CD4-positive, alpha-beta memory T cell (primary cell): ENCODE data around the gene SEL1L3. TPM values are rescaled to one million over a fixed set of nuclear protein-coding genes. Genes with fewer than 3 reads are reported as not detected.

Experiments
- CTCF ChIA-PET: fragments of 350-600 bp; sonication (Branson Sonifier 250); formaldehyde crosslinking; loops from one replicate; lab custom pipeline; 2021; ENCODE audit warnings: inconsistent platforms; ENCODE audit not compliant: partially characterized antibody; lab: Charles Lee
- POLR2A ChIA-PET: fragments of 350-600 bp; sonication (Branson Sonifier 250); formaldehyde crosslinking; loops from one replicate; lab custom pipeline; 2021; ENCODE audit not compliant: partially characterized antibody; lab: Charles Lee
- DNase-seq, 5 donors: peaks; one replicate each; pipeline versions ENCODE4 v3.0.0 to v3.0.0-alpha.2; 2020 to 2022; ENCODE audit warnings: mixed read lengths in 1 of 5
- H3K27ac ChIP-seq: one replicate; pipeline ENCODE4 v1.7.0; 2013; ENCODE audit warnings: low read depth, low read length
- H3K27me3 ChIP-seq: 2 replicates; pipeline ENCODE4 v1.7.0; 2013; ENCODE audit warnings: mild to moderate bottlenecking, low read length, moderate library complexity; ENCODE audit not compliant: insufficient read depth
- H3K36me3 ChIP-seq: 2 replicates; pipeline ENCODE4 v1.7.0; 2013; ENCODE audit warnings: mild to moderate bottlenecking, low read length, moderate library complexity; ENCODE audit not compliant: insufficient read depth
- H3K4me1 ChIP-seq: 2 replicates; pipeline ENCODE4 v1.7.0; 2013; ENCODE audit warnings: mild to moderate bottlenecking, low read length, moderate library complexity; ENCODE audit not compliant: insufficient read depth
- H3K4me3 ChIP-seq, 2 donors: one replicate each; pipeline ENCODE4 v1.7.0; 2013; ENCODE audit warnings: low read length in 2 of 2, mild to moderate bottlenecking in 1 of 2
- H3K9me3 ChIP-seq, 2 donors: one replicate each; pipeline ENCODE4 v1.7.0; 2013; ENCODE audit warnings: low read length in 2 of 2, control low read depth in 1 of 2; ENCODE audit not compliant: control insufficient read depth in 1 of 2
- H3K27ac Mint-ChIP-seq, 7 donors: one replicate each; pipeline ENCODE4 v1.8.0; 2020 to 2021; ENCODE audit warnings: mixed read lengths in 7 of 7, mild to moderate bottlenecking in 6 of 7, inconsistent platforms in 3 of 7, moderate library complexity in 3 of 7
- H3K27me3 Mint-ChIP-seq, 2 donors: one replicate each; pipeline ENCODE4 v1.8.0; 2020 to 2021; ENCODE audit warnings: mixed read lengths in 2 of 2
- H3K36me3 Mint-ChIP-seq, 2 donors: one replicate each; pipeline ENCODE4 v1.8.0; 2020 to 2021; ENCODE audit warnings: mixed read lengths in 2 of 2, inconsistent platforms in 1 of 2, mild to moderate bottlenecking in 1 of 2
- H3K4me1 Mint-ChIP-seq, 4 donors: one replicate each; pipeline ENCODE4 v1.8.0; 2020 to 2021; ENCODE audit warnings: mixed read lengths in 4 of 4, mild to moderate bottlenecking in 1 of 4
- H3K4me3 Mint-ChIP-seq, 8 donors: one replicate each; pipeline ENCODE4 v1.8.0; 2020 to 2021; ENCODE audit warnings: mixed read lengths in 8 of 8, mild to moderate bottlenecking in 7 of 8, moderate library complexity in 6 of 8, inconsistent platforms in 3 of 8
- H3K9me3 Mint-ChIP-seq, 8 donors: one replicate each; pipeline ENCODE4 v1.8.0; 2020 to 2021; ENCODE audit warnings: mixed read lengths in 8 of 8, mild to moderate bottlenecking in 5 of 8, inconsistent platforms in 3 of 8, moderate library complexity in 1 of 8
- intact Hi-C: fragments of 100-400 bp; cut with micrococcal nuclease; formaldehyde crosslinking; loops from one replicate; pipeline ENCODE4 v1.15.1; 2023
- polyA plus RNA-seq, 2 donors: library from polyadenylated mRNA; unstranded; fragments of 300-500 nt; fragmentation: Illumina TruSeq; gene quantifications; one replicate each; pipeline ENCODE4 v1.2.3, GENCODE V29; 2021
- total RNA-seq, 2 experiments: library from RNA; stranded (reverse); gene quantifications; one replicate each; pipeline ENCODE4 v1.2.3, GENCODE V29; 2021

SEL1L3 gene
- total and polyA plus RNA-seq, 4 experiments from 2014 or later = 61.3 to 68.8 (median 62.9) TPM

GRCh38 chr4:25795566-25796454 lies 67.0 kb downstream of the SEL1L3 start:
- H3K36me3 Mint-ChIP-seq = peaks cover 78 to 81% of the 10 kb centered on the region in 2 donors
- no peaks in the 10 kb centered on the region for H3K9me3 Mint-ChIP-seq
- peaks cover 5 to 10% (median 6%) of the 10 kb centered on the region in 4 donors for H3K4me1 Mint-ChIP-seq
- peaks cover 19% of the 10 kb centered on the region for H3K36me3 ChIP-seq
- no peak overlapping the region for H3K4me3 ChIP-seq
- no peaks in the 10 kb centered on the region for H3K9me3 ChIP-seq
- H3K27ac Mint-ChIP-seq = no peak overlapping the region
- no peak for DNase-seq
- H3K27me3 Mint-ChIP-seq = no peaks in the 10 kb centered on the region
- POLR2A ChIA-PET = interaction anchor here (0.5 kb wide), 1 partner anchor 43 kb away, joined by 4 read pairs; no protein-coding TSS in a partner anchor
- H3K4me1 ChIP-seq = no peaks in the 10 kb centered on the region
- intact Hi-C loops = no loop called here
- no peaks in the 10 kb centered on the region for H3K27me3 ChIP-seq
- no peak overlapping the region for H3K27ac ChIP-seq
- H3K4me3 Mint-ChIP-seq = no peak overlapping the region
- CTCF ChIA-PET = interaction anchor here (0.9 kb wide), 1 partner anchor 19 kb away, joined by 3 read pairs; no protein-coding TSS in a partner anchor

GRCh38 chr4:25795091-25795490 lies 67.7 kb downstream of the SEL1L3 start:
- no peak overlapping the region for H3K27ac Mint-ChIP-seq
- Histone ChIP-seq H3K4me3 (no peak overlapping the region), H3K36me3 (peaks cover 18% of the 10 kb centered on the region), H3K27me3 (no peaks in the 10 kb centered on the region), H3K4me1 (no peaks in the 10 kb centered on the region), H3K9me3 (no peaks in the 10 kb centered on the region), H3K27ac (no peak overlapping the region)
- H3K9me3 Mint-ChIP-seq = no peaks in the 10 kb centered on the region
- ChIA-PET POLR2A (interaction anchor here (0.5 kb wide), 1 partner anchor 43 kb away, joined by 4 read pairs; no protein-coding TSS in a partner anchor), CTCF (interaction anchor here (0.9 kb wide), 1 partner anchor 20 kb away, joined by 3 read pairs; no protein-coding TSS in a partner anchor)
- peaks cover 76 to 84% of the 10 kb centered on the region in 2 donors for H3K36me3 Mint-ChIP-seq
- intact Hi-C loops = no loop called here
- DNase-seq = no peak
- H3K4me3 Mint-ChIP-seq = no peak overlapping the region
- peaks cover 5 to 10% (median 6%) of the 10 kb centered on the region in 4 donors for H3K4me1 Mint-ChIP-seq
- H3K27me3 Mint-ChIP-seq = no peaks in the 10 kb centered on the region

GRCh38 chr4:25792876-25793275 lies 69.9 kb downstream of the SEL1L3 start:
- Histone ChIP-seq H3K9me3 (no peaks in the 10 kb centered on the region), H3K4me3 (no peak overlapping the region), H3K27ac (no peak overlapping the region), H3K27me3 (no peaks in the 10 kb centered on the region), H3K4me1 (no peaks in the 10 kb centered on the region), H3K36me3 (peaks cover 18% of the 10 kb centered on the region)
- Mint-ChIP-seq H3K4me3 (no peak overlapping the region), H3K36me3 (peaks cover 78 to 82% of the 10 kb centered on the region in 2 donors), H3K27ac (peak overlapping the region in 1 of 7 donors; percentile 1), H3K9me3 (no peaks in the 10 kb centered on the region), H3K27me3 (no peaks in the 10 kb centered on the region), H3K4me1 (peaks cover 5 to 10% (median 6%) of the 10 kb centered on the region in 4 donors)
- intact Hi-C loops = no loop called here
- ChIA-PET CTCF (interaction anchor here (0.9 to 1.7 kb wide), 5 partner anchors 9 to 120 kb away, joined by 3 to 5 read pairs (median 3); no protein-coding TSS in a partner anchor), POLR2A (no interaction called here)
- DNase-seq = no peak

- no peak overlapping the region for H3K4me3 Mint-ChIP-seq
Measured at GRCh38 chr4:25792200-25792791, 70.5 kb downstream of the SEL1L3 start.

GRCh38 chr4:25790024-25790423 lies 72.8 kb downstream of the SEL1L3 start:
- Mint-ChIP-seq H3K4me1 (peaks cover 5 to 10% (median 5%) of the 10 kb centered on the region in 4 donors), H3K27me3 (no peaks in the 10 kb centered on the region), H3K36me3 (peaks cover 73 to 79% of the 10 kb centered on the region in 2 donors), H3K27ac (peak overlapping the region in 1 of 7 donors; percentile 80), H3K9me3 (no peaks in the 10 kb centered on the region), H3K4me3 (no peak overlapping the region)
- peaks cover 20% of the 10 kb centered on the region for H3K36me3 ChIP-seq
- intact Hi-C loops = no loop called here
- POLR2A ChIA-PET = no interaction called here
- H3K9me3 ChIP-seq = no peaks in the 10 kb centered on the region
- CTCF ChIA-PET = no interaction called here
- H3K27ac ChIP-seq = no peak overlapping the region
- no peak overlapping the region for H3K4me3 ChIP-seq
- H3K4me1 ChIP-seq = no peaks in the 10 kb centered on the region
- no peak for DNase-seq
- no peaks in the 10 kb centered on the region for H3K27me3 ChIP-seq

More at GRCh38 chr4:25792200-25792791, 70.5 kb downstream of the SEL1L3 start:
- POLR2A ChIA-PET = no interaction called here
- Histone ChIP-seq H3K4me3 (no peak overlapping the region), H3K36me3 (peaks cover 13% of the 10 kb centered on the region), H3K9me3 (no peaks in the 10 kb centered on the region), H3K27me3 (no peaks in the 10 kb centered on the region), H3K27ac (no peak overlapping the region), H3K4me1 (no peaks in the 10 kb centered on the region)
- Mint-ChIP-seq H3K9me3 (no peaks in the 10 kb centered on the region), H3K27me3 (no peaks in the 10 kb centered on the region), H3K4me1 (peaks cover 5 to 10% (median 5%) of the 10 kb centered on the region in 4 donors), H3K27ac (no peak overlapping the region), H3K36me3 (peaks cover 76 to 79% of the 10 kb centered on the region in 2 donors)
- intact Hi-C loops = no loop called here
- DNase-seq = no peak
- CTCF ChIA-PET = interaction anchor here (0.9 to 1.7 kb wide), 6 partner anchors 9 to 120 kb away, joined by 3 to 5 read pairs (median 3); no protein-coding TSS in a partner anchor

GRCh38 chr4:25788703-25789238 lies 74.0 kb downstream of the SEL1L3 start:
- no peaks in the 10 kb centered on the region for H3K27me3 Mint-ChIP-seq
- no peak for DNase-seq
- CTCF ChIA-PET = no interaction called here
- peaks cover 71 to 80% of the 10 kb centered on the region in 2 donors for H3K36me3 Mint-ChIP-seq
- Histone ChIP-seq H3K27me3 (no peaks in the 10 kb centered on the region), H3K9me3 (no peaks in the 10 kb centered on the region), H3K36me3 (peaks cover 27% of the 10 kb centered on the region), H3K27ac (no peak overlapping the region), H3K4me1 (no peaks in the 10 kb centered on the region), H3K4me3 (no peak overlapping the region)
- intact Hi-C loops = no loop called here
- POLR2A ChIA-PET = no interaction called here
- no peaks in the 10 kb centered on the region for H3K9me3 Mint-ChIP-seq
- no peak overlapping the region for H3K4me3 Mint-ChIP-seq
- peaks cover 0 to 2% (median under 1%) of the 10 kb centered on the region in 4 donors for H3K4me1 Mint-ChIP-seq
- peak overlapping the region in 4 of 7 donors; percentile 6 to 45 (median 29) for H3K27ac Mint-ChIP-seq
